HG02943 (cell line): Measurements from ENCODE around the gene HNF1A.
"Not testable (repeated sequence)": the region's sequence is repeated elsewhere in the genome, so short reads cannot be mapped to it uniquely, and the experiment has no call there.

Experiments used
- ATAC-seq: cut with Tn5 transposase; IDR thresholded peaks from one replicate; pipeline ENCODE4 v1.9.1; 2021; ENCODE audit warnings: mild to moderate bottlenecking, low read depth, moderate library complexity; ENCODE audit not compliant: unreplicated experiment

Gene HNF1A, protein sequence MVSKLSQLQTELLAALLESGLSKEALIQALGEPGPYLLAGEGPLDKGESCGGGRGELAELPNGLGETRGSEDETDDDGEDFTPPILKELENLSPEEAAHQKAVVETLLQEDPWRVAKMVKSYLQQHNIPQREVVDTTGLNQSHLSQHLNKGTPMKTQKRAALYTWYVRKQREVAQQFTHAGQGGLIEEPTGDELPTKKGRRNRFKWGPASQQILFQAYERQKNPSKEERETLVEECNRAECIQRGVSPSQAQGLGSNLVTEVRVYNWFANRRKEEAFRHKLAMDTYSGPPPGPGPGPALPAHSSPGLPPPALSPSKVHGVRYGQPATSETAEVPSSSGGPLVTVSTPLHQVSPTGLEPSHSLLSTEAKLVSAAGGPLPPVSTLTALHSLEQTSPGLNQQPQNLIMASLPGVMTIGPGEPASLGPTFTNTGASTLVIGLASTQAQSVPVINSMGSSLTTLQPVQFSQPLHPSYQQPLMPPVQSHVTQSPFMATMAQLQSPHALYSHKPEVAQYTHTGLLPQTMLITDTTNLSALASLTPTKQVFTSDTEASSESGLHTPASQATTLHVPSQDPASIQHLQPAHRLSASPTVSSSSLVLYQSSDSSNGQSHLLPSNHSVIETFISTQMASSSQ

DNA sequence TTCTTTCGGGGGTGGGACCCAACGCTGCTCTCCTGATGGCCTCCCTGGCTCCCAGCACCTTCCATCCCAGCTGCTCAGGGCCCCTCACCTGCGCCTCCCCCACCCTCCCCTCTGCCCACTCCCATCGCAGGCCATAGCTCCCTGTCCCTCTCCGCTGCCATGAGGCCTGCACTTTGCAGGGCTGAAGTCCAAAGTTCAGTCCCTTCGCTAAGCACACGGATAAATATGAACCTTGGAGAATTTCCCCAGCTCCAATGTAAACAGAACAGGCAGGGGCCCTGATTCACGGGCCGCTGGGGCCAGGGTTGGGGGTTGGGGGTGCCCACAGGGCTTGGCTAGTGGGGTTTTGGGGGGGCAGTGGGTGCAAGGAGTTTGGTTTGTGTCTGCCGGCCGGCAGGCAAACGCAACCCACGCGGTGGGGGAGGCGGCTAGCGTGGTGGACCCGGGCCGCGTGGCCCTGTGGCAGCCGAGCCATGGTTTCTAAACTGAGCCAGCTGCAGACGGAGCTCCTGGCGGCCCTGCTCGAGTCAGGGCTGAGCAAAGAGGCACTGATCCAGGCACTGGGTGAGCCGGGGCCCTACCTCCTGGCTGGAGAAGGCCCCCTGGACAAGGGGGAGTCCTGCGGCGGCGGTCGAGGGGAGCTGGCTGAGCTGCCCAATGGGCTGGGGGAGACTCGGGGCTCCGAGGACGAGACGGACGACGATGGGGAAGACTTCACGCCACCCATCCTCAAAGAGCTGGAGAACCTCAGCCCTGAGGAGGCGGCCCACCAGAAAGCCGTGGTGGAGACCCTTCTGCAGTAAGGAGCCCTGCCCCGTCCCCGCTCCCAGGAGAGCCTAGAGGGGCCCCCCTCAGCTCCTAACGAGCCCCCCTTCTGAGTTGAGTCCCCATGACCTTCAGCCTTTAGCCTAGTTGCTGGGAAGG, at the start of gene HNF1A:
Gene HNF1A, plus strand, starts transcription at position 248 of the 924 bp plus-strand sequence. Its CDS starts 226 bp downstream, at position 474.
- no peak for ATAC-seq

DNA sequence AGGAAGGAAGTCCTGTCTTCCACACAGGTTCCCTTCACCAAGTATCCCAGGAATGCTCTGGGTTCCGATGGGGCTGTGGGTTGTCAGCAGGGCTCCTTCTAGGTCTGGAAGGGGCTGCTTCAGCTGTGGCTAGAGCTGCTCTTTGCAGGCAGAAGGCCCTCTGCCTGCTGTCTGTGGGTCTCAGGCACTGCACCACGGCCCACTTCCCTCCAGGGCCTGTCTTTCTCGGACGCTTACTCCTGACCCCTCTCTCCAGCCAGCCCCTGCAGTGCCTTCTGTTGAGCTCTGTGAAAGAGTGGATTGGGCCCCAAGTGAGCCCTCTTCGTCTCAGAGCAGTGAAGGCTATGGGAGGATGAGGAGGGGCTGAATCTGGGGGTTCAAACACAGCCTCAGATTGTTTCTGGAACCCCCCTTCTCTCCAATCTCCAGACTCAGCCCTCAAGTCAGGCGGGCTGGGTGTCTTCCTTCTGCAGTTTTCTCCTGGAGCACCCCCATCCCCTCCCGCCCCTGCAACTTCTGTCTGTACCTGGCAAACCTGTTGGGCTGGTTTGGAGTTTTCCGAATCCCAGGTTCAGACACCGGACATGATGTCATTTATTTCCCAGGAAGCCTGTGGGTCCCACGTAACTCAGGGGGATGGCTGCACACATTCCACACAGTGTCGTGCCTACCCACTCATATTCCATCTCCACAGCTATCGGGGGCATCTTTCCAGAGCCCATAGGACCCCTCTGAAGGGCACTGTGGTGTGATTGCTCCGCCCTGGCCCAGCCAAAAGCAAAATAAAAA, 49.3 kb upstream of the HNF1A start:
- no peak for ATAC-seq

DNA sequence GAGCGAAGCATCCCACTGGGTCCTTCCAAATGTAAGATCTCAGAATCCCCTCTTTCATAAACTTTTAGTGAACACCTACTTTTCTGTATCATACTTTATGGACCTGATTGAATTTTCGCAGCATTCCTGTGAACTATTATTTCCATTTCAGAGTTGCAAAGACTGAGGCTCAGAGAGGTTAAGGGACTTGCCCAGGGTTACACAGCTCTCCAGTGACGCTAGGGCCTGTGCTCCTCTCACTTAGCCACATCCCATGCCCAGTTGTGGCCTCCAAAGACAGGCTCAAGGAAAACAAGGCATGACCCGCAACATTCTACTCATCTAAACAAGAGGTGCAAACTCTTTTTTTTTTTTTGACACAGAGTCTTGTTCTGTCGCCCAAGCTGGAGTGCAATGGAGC, 48.3 kb upstream of the HNF1A start:
- no peak for ATAC-seq

DNA sequence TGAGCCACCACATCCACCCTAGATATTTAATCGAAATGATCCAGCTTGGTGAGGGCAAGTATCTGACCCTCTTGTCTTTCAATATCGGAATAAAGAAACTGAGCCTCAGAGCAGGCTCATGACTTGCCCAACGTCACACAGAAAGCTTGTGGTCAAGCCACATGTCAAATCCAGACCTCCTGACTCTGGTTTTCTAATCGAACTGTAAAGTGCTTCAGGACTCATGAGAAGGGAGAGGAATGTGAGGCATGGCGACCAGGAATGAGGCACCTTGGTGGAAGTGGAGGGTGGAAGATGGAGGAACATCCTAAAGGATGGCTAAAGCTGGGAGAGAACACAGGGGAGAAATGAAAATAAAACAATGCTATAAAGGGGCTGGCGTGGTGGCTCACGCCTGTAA, 46.3 kb upstream of the HNF1A start:
- ATAC-seq, result no peak

DNA sequence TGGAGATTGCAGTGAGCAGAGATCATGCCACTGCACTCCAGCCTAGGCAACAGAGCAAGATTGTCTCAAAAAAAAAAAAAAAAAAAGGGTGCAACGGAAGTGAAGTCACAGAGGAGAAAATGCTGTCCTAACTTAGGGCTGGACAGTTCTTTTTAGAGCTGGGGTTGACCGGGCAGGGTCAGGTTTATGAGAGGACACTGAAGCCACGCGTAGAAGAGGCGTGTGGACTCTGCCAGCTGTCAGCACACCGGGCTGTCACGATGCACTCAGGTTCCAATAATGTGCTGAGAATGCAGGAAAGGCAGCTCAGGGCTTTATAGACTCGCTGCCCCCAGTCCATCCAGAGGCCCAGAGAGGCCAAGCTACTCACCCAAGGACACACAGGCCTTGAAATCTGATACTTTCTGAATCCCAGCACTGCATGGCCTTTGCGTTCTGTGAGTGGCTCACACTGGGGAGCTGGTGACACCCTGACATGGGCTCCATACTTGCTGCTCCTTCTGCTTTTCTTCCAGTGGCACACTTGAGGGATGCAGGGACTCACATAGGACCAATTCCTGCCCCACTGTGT, 45.3 kb upstream of the HNF1A start:
- ATAC-seq, result no peak

DNA sequence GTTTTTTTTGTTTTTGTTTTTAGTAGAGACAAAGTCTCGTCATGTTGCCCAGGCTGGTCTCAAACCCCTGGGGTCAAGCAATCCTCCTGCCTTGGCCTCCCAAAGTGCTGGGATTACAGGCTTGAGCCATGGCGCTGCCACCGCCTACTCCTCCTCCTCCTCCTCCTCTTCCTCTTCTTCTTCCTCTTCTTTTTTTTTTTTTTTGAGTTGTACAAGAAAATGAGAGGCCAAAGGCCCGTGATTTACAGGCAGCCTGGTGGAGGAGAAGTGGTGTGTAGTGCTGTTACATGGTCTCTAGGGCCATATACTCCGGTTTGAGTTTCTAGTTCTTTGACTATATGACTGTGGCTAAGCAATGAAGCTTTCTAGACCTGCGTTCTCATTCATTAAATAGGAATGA, 44.6 kb upstream of the HNF1A start:
- no peak for ATAC-seq

DNA sequence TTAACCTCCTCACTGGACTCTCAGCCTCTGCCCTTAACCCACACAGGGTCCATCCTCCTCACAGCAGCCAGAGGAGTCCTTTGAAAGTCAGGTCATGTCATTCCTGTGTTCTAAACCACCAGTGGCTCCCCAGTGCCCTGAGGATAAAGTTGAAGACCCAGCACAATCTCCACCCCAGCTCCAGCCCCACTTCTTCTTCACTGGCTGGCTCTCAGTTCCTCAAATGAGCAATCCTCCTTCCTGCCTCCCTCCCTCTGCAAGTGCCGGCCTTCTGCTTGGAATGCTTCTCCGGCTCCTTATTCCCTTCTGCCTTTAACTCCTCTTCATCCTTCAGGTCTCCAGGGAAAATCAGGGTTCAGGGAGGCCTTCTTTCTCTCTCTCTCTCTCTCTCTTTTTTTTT, 42.1 kb upstream of the HNF1A start:
- ATAC-seq, result no peak

DNA sequence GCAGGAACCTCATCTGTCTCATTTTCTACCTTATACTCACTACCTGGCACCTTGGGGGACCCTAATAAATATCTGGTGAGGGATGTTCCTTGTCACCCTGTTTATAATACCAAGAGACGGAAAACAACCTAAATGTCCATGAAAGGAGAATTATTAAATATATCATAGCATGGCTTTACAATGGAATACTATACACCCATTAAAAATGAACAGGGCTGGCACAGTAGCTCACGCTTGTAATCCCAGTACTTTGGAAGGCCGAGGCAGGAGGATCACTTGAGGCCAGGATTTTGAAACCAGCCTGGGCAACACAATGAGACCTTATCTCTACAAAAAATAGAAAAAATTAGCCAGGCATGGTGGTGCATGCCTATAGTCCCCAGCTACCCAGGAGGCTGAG, 39.8 kb upstream of the HNF1A start:
- ATAC-seq, result no peak

DNA sequence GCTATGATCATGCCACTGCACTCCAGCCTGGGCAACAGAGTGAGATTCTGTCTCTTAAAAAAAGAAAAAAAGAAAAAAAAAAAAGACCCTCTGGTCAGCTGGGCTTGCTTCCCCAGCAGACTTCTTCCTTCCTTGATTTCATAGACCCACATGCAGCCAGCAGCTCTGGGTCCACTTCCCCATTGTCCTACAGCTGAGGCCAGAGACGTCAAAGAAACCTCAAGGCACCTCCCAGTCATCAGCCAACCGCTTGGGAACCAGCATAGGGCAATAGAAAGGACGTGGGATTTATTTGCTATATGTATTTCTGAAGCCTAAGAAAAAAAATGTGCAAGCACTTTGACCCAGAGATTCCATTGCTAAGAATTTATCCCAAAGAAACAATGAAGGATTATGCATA, 38.8 kb upstream of the HNF1A start:
- no peak for ATAC-seq

DNA sequence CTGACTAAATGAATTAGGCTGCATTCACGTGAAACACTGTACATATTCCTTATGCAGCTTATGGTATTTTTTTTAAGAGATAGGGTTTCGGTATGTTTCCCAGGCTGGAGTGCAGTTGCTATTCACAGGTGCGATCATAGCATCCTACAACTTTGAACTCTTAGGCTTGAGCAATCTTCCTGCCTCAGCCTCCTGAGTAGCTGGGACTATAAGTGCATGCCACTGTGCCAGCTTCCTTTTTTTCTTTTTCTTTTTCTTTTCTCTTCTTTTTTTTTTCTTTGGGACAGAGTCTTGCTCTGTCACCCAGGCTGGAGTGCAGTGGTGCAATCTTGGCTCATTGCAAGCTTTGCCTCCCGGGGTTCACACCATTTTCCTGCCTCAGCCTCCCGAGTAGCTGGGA, 38.3 kb upstream of the HNF1A start:
- no peak for ATAC-seq

DNA sequence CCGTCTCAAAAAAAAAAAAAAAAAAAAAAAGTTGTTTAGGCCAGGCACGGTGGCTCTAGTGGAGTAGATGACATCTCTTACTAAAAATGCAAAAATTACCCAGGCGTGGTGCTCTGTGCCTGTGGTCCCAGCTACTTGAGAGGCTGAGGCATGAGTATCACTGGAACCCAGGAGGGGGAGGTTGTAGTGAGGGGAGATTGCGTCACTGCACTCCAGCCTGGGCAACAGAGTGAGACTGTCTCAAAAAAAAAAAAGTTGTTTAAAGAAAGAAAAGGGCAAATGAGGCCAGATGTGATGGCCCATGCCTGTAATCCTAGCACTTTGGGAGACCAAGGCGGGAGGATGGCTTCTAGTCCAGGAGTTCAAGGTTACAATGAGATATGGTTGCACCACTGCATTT, 37.5 kb upstream of the HNF1A start:
- ATAC-seq, result no peak

DNA sequence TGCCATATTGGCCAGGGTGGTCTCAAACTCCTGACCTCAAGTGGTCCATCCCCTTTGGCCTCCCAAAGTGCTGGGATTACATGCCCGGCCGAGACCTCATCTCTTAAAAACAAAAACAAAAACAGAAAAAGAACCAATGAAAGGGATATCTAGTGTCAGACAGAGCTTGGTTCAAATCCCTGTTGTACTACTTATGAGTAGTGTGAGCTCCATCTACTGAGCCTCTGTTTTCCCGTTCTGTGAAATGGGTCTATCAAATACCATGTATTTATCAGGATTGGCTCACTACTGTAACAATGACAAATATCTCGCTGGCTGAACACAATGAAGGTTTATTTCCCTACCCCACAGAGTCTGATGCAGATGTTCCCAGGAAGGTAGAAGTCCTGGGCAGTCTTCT, 36.9 kb upstream of the HNF1A start:
- no peak for ATAC-seq

DNA sequence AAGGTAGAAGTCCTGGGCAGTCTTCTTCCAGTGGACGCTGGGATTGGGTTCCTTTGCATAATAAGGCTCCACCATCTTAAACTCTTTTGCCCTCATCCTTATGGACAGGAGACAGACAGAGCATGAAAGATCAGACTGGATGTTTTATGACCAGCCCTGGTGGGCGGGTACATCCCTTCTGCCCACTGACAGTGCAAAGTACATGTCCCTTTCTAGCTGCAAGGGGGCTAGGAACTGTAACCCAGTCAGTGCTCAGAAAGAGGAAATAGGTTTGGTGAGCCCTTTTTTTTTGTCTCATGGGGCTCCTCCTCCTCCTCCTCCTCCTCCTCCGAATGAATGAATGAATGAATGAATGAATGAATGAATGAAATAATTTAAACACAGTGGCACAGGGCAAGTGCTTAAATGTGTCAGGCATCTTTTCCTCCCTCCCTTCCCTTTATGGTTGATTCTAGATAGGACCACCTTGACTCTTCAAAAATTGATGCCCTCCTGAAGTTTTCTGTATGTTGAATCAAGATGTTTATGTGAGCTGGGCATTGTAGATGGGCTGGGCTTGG, 36.4 kb upstream of the HNF1A start:
- ATAC-seq, result no peak

DNA sequence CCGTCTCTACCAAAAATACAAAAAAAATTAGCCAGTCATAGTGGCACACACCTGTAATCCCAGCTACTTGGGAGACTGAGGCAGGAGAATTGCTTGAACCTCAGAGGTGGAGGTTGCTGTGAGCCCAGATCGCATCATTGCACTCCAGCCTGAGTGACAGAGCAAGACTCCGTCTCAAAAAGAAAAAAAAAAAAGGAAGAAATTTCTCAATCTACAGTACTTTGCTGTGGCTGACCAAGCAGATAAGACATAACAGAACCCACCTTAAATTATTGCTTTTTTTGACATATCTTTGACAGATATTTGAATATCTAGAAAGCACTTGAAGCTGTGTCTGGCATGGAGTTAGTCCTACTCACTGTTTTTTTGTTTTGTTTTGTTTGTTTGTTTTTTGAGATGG, 34.9 kb upstream of the HNF1A start:
- no peak for ATAC-seq

DNA sequence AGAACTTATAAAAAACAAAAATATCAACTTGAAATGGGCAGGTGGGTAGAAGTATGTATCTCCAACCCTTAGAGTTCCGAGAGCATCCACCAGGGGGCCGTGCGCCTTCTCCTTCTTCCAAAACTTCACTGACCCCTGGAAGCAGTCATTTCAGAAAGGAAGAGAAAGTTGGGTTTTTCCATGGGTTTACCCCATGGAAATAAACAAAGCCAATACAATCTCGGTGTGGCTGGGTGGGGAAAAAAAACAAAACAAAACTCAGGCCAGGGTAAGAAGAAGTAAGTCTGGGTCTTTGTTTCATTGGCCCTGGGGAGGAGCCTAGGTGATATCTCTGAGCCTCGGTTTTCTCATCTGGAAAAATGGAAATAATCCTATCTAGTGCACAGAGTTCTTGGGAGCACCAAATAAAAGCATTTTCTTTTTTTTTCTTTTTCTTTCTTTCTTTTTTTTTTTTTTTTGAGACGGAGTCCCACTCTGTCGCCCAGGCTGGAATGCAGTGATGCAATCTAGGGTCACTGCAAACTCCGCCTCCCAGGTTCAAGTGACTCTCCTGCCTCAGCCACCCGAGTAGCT, 33.6 kb upstream of the HNF1A start:
- ATAC-seq, result no peak

DNA sequence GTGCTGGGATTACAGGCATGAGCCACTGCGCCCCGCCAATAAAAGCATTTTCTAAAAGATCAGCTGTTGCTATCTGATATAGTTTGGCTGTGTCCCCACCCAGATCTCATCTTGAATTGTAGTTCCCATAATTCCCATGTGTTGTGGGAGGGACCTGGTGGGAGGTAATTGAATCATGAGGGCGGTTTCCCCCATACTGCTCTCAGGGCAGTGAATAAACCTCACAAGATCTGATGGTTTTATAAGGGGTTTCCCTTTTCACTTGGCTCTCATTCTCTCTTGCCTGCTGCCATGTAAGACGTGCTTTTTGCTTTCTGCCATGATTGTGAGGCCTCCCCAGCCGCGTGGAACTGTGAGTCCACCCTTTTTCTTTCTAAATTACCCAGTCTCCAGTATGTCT, 32.8 kb upstream of the HNF1A start:
- not testable (repeated sequence) for ATAC-seq

DNA sequence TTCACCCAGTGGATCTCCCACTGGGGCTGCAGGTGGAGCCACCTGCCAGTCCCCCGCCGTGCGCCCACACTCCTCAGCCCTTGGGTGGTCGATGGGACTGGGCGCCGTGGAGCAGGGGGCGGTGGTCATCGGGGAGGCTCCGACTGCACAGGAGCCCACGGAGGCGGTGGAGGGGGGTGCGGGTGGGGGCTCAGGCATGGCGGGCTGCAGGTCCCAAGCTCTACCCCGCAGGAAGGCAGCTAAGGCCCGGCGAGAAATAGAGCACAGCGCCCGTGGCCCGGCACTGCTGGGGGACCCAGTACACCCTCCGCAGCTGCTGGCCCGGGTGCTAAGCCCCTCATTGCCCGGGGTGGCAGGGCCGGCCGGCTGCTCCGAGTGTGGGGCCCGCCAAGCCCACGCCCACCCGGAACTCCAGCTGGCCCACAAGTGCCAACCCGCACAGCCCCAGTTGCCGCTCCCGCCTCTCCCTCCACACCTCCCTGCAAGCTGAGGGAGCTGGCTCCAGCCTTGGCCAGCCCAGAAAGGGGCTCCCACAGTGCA, 28.0 kb upstream of the HNF1A start:
- not testable (repeated sequence) for ATAC-seq

DNA sequence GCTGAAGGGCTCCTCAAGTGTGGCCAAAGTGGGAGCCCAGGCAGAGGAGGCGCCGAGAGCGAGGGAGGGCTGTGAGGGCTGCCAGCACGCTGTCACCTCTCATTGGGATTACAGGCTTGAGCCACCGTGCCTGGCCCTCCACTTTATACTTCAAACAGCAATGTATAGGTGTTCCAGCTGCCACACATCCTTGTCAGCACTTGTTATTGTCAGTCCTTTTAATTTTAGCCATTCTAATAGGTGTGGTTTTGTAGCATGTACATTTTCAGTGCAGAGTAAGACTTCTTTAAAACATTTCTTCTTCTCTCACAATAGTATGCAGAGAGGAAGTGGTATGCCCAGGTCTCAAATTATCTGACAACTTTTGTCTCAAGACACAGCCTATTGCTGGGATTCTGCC, 27.5 kb upstream of the HNF1A start:
- no peak for ATAC-seq

DNA sequence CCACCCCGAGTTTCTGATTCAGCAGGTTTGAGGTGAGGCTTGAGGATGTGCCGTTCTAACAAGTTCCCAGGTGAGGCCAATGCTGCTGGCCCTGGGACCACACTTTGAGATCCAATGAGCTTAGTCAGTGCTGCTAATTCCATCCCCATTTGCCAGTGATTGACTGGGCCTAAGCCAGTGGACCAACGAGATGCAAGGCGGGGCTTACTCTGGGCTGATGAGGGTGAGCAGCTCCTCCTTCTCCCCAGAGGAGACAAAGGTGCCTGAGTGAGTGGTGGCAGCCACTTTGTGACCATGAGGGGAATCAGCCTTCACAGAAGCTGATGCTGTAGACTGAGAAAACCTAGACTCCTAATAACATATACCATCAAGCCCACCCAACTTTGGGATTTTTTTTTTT, 23.1 kb upstream of the HNF1A start:
- ATAC-seq, result no peak
